ENCODE results near the gene SPOUT1.
"Not testable (repeated sequence)": the region's sequence is repeated elsewhere in the genome, so short reads cannot be mapped to it uniquely, and the experiment has no call there.

The SPOUT1 gene, protein sequence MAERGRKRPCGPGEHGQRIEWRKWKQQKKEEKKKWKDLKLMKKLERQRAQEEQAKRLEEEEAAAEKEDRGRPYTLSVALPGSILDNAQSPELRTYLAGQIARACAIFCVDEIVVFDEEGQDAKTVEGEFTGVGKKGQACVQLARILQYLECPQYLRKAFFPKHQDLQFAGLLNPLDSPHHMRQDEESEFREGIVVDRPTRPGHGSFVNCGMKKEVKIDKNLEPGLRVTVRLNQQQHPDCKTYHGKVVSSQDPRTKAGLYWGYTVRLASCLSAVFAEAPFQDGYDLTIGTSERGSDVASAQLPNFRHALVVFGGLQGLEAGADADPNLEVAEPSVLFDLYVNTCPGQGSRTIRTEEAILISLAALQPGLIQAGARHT

DNA sequence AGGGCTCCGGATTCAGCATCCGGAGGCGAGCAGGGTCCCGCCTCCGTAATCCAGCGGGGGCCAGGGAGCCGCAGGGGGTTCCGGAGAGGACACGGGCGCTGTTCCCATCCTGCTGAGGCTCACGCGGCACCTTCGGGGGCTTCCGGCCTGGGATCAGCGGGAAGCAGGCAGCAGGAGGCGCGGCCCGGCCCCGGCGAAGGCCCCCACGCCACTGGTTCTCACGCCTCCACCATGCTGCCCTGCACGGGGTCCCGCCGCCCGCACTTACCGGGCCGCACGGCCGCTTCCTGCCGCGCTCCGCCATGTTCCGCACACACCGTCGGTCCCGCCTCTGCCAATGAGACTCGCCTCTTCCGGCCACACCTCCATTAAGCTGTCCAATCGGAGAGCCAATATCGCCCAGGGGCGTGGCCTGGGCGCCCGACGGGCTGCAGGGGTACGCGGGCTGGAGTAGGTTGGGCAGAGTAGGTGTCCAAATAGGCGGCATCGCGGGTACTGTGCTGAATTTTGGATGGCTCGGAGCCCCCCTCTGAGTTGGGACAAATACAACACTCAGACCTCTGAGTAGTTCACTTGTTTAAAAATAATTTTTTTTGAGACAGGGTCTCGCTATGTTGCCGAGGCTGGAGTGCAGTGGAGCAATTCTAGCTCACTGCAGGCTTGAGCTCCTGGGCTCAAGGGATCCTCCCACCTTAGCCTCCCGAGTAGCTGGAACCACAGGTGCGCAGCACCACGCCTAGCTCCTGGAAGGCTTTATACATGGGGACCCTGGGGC lies at the start of gene SPOUT1:
SPOUT1 (minus strand) TSS at position 318 of the 775 bp plus-strand sequence; CDS start at position 304, 14 bp downstream.
- DNase-seq (ENCODE audit: low read depth, low spot score): peak; percentile 91

DNA sequence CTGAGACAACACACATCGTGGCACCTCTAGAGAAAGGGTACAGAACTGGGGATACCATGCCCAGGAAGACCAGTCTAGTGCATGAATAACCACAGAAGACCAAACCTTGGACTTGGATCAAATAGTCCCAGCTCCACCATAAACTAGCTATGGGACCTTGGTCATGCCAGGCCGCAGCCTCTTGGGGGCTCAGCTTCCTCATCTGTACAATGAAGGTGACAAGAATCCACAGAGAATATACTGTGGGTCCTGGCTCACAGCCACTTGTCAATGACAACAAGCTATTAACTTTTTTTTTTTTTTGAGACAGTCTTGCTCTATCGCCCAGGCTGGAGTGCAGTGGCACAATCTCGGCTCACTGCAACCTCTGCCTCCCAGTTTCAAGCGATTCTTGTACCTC lies 48.3 kb upstream of the SPOUT1 start:
- DNase-seq (ENCODE audit: low read depth, low spot score): no peak

DNA sequence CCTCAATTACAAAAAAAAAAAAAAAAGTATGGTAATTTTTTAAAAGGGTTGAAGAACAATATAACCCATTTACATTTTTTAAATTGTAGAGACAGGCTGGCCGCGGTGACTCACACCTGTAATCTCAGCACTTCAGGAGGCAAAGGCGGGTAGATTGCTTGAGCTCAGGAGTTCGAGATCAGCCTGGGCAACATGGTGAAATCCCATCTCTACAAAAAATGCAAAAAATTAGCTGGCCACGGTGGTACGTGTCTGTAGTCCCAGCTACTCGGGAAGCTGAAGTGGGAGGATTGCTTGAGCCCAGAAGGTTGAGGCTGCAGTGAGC lies 41.3 kb upstream of the SPOUT1 start:
- not testable (repeated sequence) for DNase-seq (ENCODE audit: low read depth, low spot score)

DNA sequence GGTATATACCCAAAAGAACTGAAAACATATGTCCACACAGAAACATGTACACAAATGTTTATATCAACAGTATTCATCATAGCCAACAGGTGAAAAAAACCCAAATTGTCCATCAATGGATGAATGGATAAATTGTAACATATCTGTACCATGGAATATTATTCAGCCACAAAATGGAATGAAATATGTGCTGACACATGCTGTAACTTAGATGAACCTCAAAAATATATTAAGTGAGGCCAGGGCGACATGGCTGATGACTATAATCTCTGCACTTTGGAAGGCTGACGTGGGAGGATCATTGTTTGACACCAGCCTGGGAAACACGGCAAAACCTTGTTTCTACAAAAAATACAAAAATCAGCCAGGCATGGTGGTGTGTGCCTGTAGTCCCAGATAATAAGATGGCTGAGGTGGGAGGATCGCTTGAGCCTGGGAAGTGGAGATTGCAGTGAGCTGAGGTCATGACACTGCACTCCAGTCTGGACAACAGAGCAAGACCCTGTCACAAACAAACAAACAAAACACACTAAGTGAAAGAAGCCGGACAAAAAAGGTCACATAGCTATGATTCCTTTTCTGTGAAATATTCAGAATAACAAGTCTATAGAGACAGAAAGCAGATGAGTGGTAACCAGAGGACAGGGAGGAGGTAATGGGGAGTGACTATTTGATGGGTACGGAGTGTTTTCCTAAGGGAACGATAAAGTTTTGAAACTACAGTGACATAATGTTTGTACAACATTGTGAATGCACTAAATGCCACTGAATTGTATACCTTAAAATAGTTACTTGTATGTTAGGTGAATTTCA lies 40.7 kb upstream of the SPOUT1 start:
- no peak for DNase-seq (ENCODE audit: low read depth, low spot score)

DNA sequence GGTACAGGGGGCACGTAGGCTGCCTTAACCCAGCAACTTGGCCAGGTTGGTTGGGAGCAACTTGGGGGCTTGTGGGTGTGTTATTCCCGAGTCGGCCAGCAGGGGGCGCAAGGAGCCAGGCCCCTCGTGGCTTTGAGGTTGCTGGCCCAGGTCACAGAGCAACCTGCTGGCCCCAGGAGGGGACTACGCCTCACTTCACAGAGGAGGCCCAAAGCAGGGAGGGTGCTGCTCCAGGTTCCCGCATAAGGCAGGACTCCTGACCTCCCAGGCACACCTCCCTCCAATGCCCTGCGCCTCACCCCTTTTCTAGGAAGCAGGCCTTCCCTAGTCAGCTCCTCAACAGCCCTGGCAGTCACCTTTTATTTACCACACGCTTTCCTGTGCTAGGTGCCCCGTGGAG lies 34.1 kb upstream of the SPOUT1 start:
- DNase-seq (ENCODE audit: low read depth, low spot score): peak; percentile 73

DNA sequence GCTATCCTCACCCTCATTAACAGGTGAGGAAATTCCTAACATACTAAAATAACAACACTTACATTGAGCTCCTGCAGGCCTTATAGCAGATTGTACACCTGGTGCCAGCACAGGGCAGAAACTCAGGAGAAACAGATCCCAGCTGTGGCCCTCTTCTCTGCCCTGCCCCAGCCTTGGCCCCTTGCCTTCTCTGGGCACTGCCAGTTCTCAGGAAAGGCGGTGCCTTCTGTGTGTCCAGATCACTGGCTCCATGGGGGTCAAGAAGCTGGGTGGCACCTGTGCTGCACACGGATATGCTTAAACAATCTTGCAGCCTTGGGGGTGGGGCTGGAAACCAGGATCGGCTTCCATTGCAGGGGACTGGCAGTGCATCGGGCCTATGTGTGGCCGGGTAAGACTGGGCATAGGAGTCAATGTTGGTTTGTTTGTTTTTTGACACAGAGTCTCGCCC lies 32.8 kb upstream of the SPOUT1 start:
- no peak for DNase-seq (ENCODE audit: low read depth, low spot score)

DNA sequence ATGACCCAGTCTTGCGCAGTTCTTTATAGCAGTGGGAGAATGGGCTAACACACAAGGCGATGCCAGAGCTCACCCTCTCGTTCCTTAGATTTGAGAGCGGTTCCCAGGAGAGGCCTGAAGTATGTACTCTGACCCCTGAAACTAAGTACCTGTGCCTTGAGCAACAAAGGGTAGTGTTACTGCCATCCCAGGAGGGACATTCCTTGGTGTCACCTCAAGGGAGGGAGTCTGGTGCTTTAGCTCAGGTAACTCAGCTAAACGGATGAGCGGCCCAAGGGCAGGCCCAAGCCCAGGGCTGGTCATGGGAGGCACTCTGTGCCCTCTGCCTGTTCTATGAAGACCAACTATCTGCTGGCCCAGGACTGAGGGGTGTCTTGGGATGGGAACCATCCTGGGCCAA lies 31.9 kb upstream of the SPOUT1 start:
- no peak for DNase-seq (ENCODE audit: low read depth, low spot score)

DNA sequence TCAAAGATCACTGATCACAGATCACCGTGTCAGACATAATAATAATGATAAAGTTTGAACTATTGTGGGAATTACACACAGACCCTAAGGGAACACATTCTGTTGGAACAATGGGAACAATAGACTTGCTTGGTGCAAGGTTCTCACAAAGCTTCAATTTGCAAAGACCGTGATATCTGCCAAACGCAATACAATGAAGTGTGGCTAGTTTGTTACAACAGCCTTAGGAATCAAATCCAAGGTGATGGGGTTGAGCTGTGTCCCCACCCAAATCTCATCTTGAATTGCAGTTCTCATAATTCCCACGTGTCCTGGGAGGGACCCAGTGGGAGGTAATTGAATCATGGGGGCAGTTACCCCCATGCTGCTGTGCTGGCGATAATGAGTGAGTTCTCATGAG lies 31.3 kb upstream of the SPOUT1 start:
- no peak for DNase-seq (ENCODE audit: low read depth, low spot score)

DNA sequence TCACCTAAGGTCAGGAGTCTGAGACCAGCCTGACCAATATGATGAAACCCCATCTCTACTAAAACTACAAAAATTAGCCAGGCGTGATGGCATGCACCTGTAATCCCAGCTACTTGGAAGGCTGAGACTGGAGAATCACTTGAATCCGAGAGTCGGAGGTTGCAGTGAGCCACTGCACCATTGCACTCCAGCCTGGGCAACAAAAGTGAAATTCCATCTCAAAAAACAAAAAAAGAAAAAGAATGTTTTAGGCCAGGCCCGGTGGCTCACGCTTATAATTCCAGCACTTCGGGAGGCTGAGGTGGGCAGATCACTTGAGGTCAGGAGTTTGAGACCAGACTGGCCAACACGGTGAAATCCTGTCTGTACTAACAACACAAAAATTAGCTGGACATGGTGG lies 28.9 kb upstream of the SPOUT1 start:
- DNase-seq (ENCODE audit: low read depth, low spot score): not testable (repeated sequence)

DNA sequence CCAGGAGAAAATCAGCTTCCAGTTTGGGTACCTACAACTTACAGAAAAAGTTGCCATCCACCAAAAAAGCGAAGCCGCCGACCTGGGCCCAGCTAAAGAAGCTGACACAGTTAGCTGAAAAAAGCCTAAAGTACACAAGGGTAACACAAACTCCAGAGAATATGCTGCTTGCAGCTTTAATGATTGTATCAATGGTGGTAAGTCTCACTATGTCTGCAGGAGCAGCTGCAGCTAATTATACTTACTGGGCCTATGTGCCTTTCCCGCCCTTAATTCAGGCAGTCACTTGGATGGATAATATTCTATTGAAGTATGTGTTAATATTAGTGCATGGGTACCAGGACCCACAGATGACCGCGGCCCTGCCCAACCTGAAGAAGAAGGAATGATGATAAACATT lies 24.9 kb upstream of the SPOUT1 start:
- not testable (repeated sequence) for DNase-seq (ENCODE audit: low read depth, low spot score)

DNA sequence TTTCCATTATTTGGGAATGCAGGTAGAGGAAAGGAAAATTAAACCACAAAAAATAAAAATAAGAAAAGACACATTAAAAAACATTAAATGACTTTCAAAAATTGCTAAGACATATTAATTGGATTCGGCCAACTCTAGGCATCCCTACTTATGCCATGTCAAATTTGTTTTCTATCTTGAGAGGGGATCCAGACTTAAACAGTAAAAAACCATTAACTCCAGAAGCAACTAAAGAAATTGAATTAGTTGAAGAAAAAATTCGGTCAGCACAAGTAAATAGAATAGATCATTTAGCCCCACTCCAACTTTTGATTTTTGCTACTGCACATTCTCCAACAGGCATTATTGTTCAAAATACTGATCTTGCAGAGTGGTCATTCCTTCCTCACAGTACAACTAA lies 23.1 kb upstream of the SPOUT1 start:
- DNase-seq (ENCODE audit: low read depth, low spot score): not testable (repeated sequence)

DNA sequence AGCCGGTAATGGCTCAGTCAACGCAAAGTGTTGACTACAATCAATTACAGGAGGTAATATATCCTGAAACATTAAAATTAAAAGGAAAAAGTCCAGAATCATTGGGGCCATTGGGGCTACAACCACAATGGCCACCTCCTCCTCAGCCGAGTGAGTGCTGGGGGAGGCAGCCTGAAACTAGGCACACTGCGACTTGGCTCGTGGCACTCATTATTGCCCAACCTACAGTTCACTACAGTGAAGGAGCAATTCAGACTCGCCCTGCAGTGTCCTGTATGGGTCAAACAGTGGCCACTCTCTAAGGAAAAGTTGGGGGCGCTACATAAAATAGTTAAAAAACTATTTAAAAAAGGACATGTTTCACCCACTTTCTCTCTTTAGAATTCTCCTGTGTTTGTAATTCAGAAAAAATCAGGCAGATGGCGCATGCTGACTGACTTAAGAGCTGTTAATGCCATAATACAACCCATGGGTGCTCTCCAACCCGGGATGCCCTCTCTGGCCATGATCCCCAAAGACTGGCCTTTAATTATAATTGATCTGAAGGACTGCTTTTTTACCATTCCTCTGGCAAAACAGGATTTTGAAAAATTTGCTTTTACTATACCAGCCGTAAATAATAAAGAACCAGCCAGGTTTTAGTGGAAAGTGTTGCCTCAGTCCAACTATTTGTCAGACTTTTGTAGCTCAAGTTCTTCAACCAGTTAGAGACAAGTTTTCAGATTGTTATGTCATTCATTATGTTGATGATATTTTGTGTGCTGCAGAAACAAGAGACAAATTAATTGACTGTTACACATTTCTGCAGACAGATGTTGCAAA lies 22.4 kb upstream of the SPOUT1 start:
- DNase-seq (ENCODE audit: low read depth, low spot score): not testable (repeated sequence)

DNA sequence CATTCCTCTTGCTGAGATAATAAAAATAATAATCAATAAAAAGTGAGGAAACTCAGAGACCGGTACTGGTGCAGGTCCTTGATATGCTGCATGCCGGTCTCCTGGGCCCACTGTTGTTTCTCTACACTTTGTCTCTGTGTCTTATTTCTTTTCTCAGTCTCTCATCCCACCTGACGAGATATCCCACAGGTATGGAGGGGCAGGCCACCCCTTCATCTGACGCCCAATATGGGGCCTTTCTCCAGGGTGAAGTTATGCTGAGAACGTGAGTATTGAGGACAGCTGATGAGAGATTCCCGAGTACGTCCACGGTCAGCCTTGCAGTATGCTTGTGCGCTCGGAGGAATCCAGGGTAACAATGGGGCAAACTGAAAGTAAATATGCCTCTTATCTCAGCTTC lies 21.4 kb upstream of the SPOUT1 start:
- DNase-seq (ENCODE audit: low read depth, low spot score): not testable (repeated sequence)

DNA sequence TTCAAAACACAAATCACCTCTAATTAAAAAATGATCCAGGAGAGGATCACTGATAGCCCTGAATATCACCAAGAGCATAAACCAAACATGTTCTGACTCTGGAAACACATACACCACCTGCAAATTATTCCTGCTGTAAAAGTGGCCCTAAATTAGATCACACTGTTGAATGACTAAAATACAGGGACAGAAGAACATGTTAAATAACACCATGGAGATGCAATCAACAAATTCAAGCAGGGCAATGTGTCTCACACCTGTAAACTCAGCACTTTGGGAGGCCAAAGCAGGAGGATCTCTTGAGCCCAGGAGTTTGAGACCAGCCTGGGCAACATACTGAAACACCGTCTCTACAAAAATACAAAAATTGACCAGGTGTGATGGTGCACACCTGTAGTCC lies 18.2 kb upstream of the SPOUT1 start:
- no peak for DNase-seq (ENCODE audit: low read depth, low spot score)

DNA sequence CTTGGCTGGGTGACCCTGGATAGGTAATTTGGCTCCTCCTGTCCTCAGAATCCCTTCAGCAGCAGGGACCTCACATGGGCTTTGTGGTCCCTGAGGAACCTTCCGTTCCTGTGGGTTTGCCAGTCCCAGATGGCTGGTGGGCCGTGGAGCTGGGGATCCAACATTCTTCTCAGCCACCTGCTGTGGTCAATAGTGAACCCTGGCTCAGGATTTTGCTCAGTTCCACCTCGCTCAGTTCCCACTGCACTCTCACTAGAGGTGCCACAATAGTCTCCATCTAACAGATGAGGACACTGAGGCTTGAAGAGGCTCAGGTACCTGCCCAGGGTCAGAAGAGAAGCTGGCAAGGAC lies 17.1 kb upstream of the SPOUT1 start:
- no peak for DNase-seq (ENCODE audit: low read depth, low spot score)

DNA sequence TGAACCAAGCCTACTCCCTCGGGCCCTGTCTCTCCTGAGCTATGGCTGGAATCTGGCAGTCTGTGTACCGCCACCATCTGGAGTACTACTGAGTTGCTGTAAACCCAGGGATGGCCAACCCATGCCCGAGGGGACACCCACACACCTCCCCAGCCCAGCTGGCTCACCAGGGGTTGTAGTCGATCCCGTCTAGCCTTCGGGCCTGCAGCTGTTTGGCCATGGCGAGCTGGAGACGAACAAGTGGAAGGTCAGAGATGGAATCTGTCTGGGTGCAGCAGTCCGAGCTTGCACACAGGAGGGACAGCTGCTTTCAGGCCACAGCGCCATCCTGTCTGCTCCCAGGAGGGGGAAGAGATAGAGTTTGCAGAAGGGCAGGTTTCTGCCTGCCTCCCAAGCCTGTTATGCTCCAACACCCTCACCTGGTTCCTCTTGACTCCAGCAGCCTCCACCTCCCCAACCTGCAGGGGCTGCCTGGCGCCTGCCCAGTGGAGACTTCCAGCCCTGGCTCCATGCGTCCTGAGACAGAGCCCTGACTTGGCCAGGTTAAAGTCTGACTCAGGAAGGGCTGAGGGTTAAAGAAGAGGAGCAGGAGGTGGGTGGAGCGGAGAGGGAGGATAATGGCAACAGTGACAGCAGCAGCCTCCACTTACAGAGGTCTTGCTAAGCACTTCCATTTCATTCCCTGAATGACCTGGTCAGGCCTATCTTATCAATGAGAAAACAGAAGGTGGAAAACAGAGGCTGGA lies 15.8 kb upstream of the SPOUT1 start:
- no peak for DNase-seq (ENCODE audit: low read depth, low spot score)

DNA sequence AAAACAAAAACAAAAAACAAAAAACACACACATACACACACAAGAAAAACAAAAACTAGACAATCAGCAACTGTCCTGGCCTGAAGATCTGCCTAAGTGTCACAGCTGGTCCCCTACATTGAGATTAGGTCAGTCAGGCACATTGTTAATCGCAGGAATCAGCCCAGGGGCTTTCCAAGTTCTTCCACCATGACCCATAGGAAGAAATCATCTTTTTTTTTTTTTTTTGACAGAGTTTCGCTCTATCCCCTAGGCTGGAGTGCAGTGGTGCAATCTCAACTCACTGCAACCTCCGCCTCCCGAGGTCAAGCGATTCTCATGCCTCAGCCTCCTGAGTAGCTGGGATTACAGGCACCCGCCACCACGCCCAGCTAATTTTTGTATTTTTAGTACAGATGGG lies 13.6 kb upstream of the SPOUT1 start:
- DNase-seq (ENCODE audit: low read depth, low spot score): not testable (repeated sequence)

DNA sequence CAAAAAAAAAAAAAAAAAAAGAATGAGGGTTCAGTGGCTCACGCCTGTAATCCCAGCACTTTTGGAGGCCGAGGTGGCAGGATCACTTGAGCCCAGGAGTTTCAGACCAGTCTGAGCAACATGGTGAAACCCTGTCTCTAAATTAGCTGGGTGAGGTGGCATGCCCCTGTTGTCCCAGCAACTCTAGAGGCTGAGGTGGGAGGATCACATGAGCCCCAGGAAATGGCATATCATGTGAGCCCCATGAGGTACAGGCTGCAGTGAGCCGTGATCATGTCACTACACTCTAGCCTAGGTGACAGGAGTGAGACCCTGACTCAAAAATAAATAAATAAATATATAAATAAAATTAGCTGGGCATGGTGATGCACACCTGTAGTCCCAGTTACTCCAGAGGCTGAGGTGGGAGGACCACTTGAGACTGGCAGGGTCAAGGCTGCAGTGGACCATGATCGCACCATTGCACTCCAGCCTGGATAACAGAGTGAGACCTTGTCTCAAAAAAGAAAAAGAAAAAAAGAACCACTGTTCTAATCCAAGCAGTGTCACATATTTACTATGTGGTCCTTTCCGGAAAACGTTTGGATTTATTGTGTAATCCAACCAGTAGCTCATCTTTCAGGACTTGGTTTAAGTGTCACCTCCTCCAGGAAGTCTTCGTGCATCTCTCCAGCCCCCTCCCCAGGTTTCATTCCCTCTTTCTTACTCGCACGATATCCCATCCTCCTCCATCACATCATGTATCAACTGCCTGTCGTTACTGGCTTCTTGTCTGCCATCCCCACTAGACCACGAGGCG lies 12.3 kb upstream of the SPOUT1 start:
- no peak for DNase-seq (ENCODE audit: low read depth, low spot score)

DNA sequence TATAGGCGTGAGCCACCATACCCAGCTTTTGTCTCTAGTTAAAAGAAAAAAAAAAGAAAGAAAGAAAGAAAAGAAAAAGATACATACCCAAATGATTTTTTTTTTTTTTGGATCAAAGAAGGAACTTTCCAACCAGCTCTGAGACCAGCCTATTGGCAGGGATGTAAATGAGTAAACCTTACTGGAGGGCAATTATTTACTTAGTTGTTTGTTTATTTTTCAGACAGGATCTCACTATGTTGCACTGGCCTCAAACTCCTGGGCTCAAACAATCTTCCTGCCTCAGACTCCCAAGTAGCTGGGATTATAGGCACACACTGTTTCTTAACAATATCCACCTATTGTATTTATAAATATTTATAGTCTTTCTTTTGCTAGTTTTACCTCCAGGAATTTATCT lies 10.9 kb upstream of the SPOUT1 start:
- DNase-seq (ENCODE audit: low read depth, low spot score): no peak

DNA sequence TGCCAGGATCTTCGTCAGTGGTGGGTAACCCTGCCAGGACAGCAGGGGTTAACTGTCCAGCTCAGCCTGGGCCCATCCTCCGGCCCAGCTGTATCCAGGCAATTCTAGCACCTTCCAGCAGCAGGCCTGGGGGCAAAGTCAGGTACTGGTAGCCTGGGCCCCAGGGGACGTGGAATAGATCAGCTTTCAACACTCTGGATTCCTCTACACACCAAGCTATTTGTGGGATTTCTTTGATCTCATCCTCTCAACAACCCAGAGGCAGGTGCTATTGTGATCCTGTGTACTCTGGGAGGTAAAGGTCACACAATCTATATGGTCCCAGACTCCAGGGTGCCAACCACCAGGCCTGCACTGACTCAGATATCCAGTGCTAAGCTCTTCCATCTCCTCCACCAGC lies 8.7 kb upstream of the SPOUT1 start:
- DNase-seq (ENCODE audit: low read depth, low spot score): no peak
